NB4 (cell line): ENCODE results near the gene ART1.

Source experiments
- DNase-seq: peaks from one replicate; pipeline ENCODE4 v3.0.0; 2010; ENCODE audit warnings: low read depth
- H3K4me3 ChIP-seq: one replicate; pipeline ENCODE4 v1.5.1; 2011; ENCODE audit warnings: mild to moderate bottlenecking, low read depth, low read length, moderate library complexity
- MYC ChIP-seq: IDR thresholded peaks from 2 replicates; pipeline ENCODE4 v1.6.1; 2011; ENCODE audit warnings: low read depth, low read length
- POLR2A ChIP-seq: IDR thresholded peaks from 2 replicates; pipeline ENCODE4 v1.6.1; 2011; ENCODE audit warnings: mild to moderate bottlenecking; ENCODE audit not compliant: insufficient read length; ENCODE audit errors: extremely low read depth
- TF ChIP-seq, protein P1 (sequence below): IDR thresholded peaks from 2 replicates; pipeline ENCODE4 v1.6.1; 2011; ENCODE audit warnings: low read depth, low read length
- TF ChIP-seq, protein P2 (sequence below): IDR thresholded peaks from one replicate; pipeline ENCODE4 v1.5.1; 2012; ENCODE audit warnings: low read depth, low read length

The ART1 gene

DNA sequence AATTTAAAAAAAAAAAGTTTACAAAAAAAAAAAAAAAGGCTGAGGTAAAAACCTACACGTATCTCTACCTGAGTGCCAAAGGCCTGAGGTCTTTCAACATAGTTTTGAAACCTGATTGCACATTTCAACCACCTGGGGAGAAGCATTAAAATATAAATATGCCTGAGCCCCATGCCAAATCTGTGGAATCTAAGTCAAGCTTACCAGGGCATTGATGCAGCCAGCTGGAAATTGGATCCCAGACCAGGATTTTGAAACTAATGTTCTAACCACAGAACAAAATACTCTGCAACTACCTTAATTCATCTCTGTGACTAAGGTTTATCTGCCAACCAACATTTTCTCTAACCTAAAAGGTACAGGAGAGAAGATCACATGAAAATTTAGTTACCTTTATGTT is 65.0 kb downstream of the ART1 start:
- TF ChIP-seq, protein P1, sequence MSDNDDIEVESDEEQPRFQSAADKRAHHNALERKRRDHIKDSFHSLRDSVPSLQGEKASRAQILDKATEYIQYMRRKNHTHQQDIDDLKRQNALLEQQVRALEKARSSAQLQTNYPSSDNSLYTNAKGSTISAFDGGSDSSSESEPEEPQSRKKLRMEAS: no peak
- TF ChIP-seq MYC: no peak
- TF ChIP-seq, protein P2, sequence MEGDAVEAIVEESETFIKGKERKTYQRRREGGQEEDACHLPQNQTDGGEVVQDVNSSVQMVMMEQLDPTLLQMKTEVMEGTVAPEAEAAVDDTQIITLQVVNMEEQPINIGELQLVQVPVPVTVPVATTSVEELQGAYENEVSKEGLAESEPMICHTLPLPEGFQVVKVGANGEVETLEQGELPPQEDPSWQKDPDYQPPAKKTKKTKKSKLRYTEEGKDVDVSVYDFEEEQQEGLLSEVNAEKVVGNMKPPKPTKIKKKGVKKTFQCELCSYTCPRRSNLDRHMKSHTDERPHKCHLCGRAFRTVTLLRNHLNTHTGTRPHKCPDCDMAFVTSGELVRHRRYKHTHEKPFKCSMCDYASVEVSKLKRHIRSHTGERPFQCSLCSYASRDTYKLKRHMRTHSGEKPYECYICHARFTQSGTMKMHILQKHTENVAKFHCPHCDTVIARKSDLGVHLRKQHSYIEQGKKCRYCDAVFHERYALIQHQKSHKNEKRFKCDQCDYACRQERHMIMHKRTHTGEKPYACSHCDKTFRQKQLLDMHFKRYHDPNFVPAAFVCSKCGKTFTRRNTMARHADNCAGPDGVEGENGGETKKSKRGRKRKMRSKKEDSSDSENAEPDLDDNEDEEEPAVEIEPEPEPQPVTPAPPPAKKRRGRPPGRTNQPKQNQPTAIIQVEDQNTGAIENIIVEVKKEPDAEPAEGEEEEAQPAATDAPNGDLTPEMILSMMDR: no peak
- no peak for TF ChIP-seq POLR2A
- DNase-seq: no peak
- H3K4me3 ChIP-seq: no peak overlapping the region

DNA sequence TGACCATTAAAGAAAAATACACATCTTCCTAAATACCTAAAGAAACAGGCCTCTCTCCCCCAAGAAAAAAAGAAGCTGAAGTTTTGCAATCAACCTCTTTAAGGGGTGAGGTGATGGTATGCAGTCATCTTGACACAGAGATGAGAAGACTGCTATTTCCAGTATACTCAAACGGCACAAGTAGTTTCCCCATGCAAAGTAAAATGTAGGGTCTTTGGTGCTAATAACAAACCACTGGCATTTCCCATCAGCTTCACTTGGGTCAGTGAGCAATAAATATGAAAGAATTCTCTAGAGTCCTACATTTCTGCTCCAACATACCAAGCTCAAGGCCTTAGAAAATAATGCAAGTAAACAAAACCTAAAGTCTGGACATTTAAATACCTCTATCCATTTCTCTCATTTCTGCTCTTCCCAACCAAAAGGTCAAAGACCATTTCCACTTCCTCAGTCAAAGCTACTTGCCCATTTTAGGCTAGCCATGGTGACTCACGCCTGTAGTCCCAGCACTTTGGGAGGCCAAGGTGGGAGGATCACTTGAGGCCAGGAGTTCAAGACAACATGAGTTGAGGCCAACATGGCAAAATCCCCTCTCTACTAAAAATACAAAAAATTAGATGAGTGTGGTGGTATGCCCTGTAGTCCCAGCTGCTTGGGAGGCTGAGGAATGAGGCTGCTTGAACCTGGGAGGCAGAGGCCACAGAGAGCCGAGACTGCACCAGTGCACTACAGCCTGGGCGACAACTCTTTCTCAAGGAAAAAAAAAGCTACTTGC is 65.7 kb downstream of the ART1 start:
- no peak overlapping the region for H3K4me3 ChIP-seq
- TF ChIP-seq, protein P2: no peak
- TF ChIP-seq POLR2A: no peak
- no peak for TF ChIP-seq MYC
- TF ChIP-seq, protein P1: no peak
- peak; percentile 21 for DNase-seq

DNA sequence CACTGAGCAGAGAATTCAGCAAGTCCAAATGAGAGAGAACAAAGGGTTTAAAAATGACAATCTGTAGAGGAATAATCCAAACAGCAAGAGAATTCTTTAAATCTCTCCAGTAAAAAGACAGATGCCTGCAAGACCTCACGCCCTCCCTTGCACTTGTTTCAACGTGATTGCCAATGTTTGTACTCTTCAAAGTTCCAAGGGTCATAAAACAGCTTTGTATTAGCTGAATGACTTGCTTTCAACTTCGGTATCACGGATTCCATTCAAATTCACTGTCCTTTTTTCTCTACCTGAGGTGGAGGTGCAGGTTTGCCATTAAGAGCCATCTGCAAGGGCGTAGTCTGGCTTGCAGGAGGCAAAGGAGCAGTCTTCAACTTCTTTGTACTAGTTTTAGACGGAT is 67.3 kb downstream of the ART1 start:
- TF ChIP-seq POLR2A (no peak), MYC (no peak)
- TF ChIP-seq, protein P1: no peak
- TF ChIP-seq, protein P2: no peak
- DNase-seq: no peak
- no peak overlapping the region for H3K4me3 ChIP-seq
